IMR-90 (cell line): ENCODE results near the gene GDF15. TPM values are rescaled to one million over a fixed set of nuclear protein-coding genes. Genes with fewer than 3 reads are reported as not detected.

Source experiments
- ATAC-seq: fragments of 200-7000 bp; cut with Tn5 transposase; 2 replicates; pipeline ENCODE4 v1.9.1; 2020; ENCODE audit warnings: low read depth, mild to moderate bottlenecking, moderate library complexity
- BruUV-seq: library from RNA; stranded (reverse); fragments of 400-500 nt; replicated peaks from 2 replicates; lab custom pipeline; 2021; lab: Mats Ljungman, UMichigan
- CTCF ChIA-PET: fragments of 300-600 bp; formaldehyde crosslinking; extraction: SDS; loops from one replicate; lab custom pipeline; 2021; ENCODE audit warnings: antibody characterized with exemption; lab: Yijun Ruan, JAX
- POLR2A ChIA-PET: fragments of 300-600 bp; sonication (Branson Sonifier 250); formaldehyde crosslinking; loops from one replicate; lab custom pipeline; 2022; ENCODE audit warnings: antibody characterized with exemption; ENCODE audit not compliant: unreplicated experiment; lab: Charles Lee
- DNase-seq: peaks from one replicate; pipeline ENCODE4 v3.0.0; 2013
- H2AFZ ChIP-seq: replicated peaks from 2 replicates; pipeline ENCODE3; 2013; ENCODE audit warnings: low read length, mild to moderate bottlenecking; ENCODE audit not compliant: poor library complexity
- H2AK5ac ChIP-seq: 2 replicates; pipeline ENCODE4 v1.6.1; 2013; ENCODE audit warnings: low read depth, low read length, inconsistent platforms
- H2AK9ac ChIP-seq: replicated peaks from 2 replicates; pipeline ENCODE3; 2013; ENCODE audit warnings: mild to moderate bottlenecking, low read depth, low read length, moderate library complexity; ENCODE audit not compliant: poor library complexity
- H2BK120ac ChIP-seq: 2 replicates; pipeline ENCODE4 v1.6.1; 2013; ENCODE audit warnings: low read depth, low read length, inconsistent platforms
- H2BK15ac ChIP-seq: 3 replicates; pipeline ENCODE4 v1.6.1; 2013; ENCODE audit warnings: low read depth, low read length, inconsistent platforms
- H2BK20ac ChIP-seq: 2 replicates; pipeline ENCODE4 v1.6.1; 2013; ENCODE audit warnings: low read depth, mild to moderate bottlenecking, inconsistent platforms, low read length, moderate library complexity
- H2BK5ac ChIP-seq: 2 replicates; pipeline ENCODE4 v1.6.1; 2013; ENCODE audit warnings: mild to moderate bottlenecking, low read depth, low read length, inconsistent platforms; ENCODE audit not compliant: poor library complexity, severe bottlenecking
- H3K14ac ChIP-seq: replicated peaks from 2 replicates; pipeline ENCODE4 v1.6.1; 2013; ENCODE audit warnings: low read depth, low read length, inconsistent platforms
- H3K18ac ChIP-seq: 2 replicates; pipeline ENCODE4 v1.6.1; 2013; ENCODE audit warnings: low read depth, low read length, control low read depth
- H3K23ac ChIP-seq: 2 replicates; pipeline ENCODE4 v1.6.1; 2013; ENCODE audit warnings: low read depth, low read length, inconsistent platforms
- H3K27ac ChIP-seq: 2 replicates; pipeline ENCODE4 v1.5.1; 2013; ENCODE audit warnings: mild to moderate bottlenecking, control low read depth, low read length; ENCODE audit not compliant: insufficient read depth
- H3K27me3 ChIP-seq: 2 replicates; pipeline ENCODE4 v1.6.1; 2013; ENCODE audit warnings: low read length; ENCODE audit not compliant: control insufficient read depth, insufficient read depth
- H3K36me3 ChIP-seq: 2 replicates; pipeline ENCODE4 v1.6.1; 2013; ENCODE audit warnings: low read length, mixed read lengths; ENCODE audit not compliant: control insufficient read depth, insufficient read depth
- H3K4ac ChIP-seq: 2 replicates; pipeline ENCODE4 v1.6.1; 2013; ENCODE audit warnings: low read depth, low read length, inconsistent platforms
- H3K4me1 ChIP-seq: 2 replicates; pipeline ENCODE4 v1.6.1; 2013; ENCODE audit warnings: low read length, mixed read lengths; ENCODE audit not compliant: control insufficient read depth, insufficient read depth
- H3K4me2 ChIP-seq: 2 replicates; pipeline ENCODE4 v1.6.1; 2013; ENCODE audit warnings: low read depth, mild to moderate bottlenecking, control low read depth, low read length, moderate library complexity
- H3K4me3 ChIP-seq: 2 replicates; pipeline ENCODE4 v1.5.1; 2013; ENCODE audit warnings: low read depth, mild to moderate bottlenecking, control low read depth, low read length, moderate library complexity; ENCODE audit not compliant: insufficient read depth
- H3K56ac ChIP-seq: 2 replicates; pipeline ENCODE4 v1.6.1; 2013; ENCODE audit warnings: low read length, inconsistent platforms; ENCODE audit not compliant: insufficient read depth; ENCODE audit errors: extremely low read depth
- H3K79me1 ChIP-seq, 2 experiments: 2 replicates each; pipeline ENCODE4 v1.6.1; 2013; ENCODE audit warnings: low read length in 2 of 2, inconsistent platforms in 1 of 2, low read depth in 1 of 2
- H3K9ac ChIP-seq: 2 replicates; pipeline ENCODE4 v1.6.1; 2013; ENCODE audit warnings: low read depth, low read length, control low read depth
- H3K9me1 ChIP-seq: 2 replicates; pipeline ENCODE4 v1.6.1; 2013; ENCODE audit warnings: low read length, inconsistent platforms; ENCODE audit not compliant: insufficient read depth
- H3K9me3 ChIP-seq: 2 replicates; pipeline ENCODE4 v1.6.1; 2013; ENCODE audit warnings: low read length; ENCODE audit not compliant: control insufficient read depth, insufficient read depth
- H4K20me1 ChIP-seq: 2 replicates; pipeline ENCODE4 v1.6.1; 2013; ENCODE audit warnings: low read length, inconsistent platforms; ENCODE audit not compliant: insufficient read depth
- H4K5ac ChIP-seq: 2 replicates; pipeline ENCODE4 v1.6.1; 2013; ENCODE audit warnings: mild to moderate bottlenecking, low read depth, low read length, control low read depth
- H4K8ac ChIP-seq, 2 experiments: 2 replicates each; pipeline ENCODE4 v1.6.1; 2013; ENCODE audit warnings: low read depth in 2 of 2, low read length in 2 of 2, control low read depth in 1 of 2, inconsistent platforms in 1 of 2
- H4K91ac ChIP-seq: 2 replicates; pipeline ENCODE4 v1.6.1; 2013; ENCODE audit warnings: low read depth, low read length, inconsistent platforms; ENCODE audit not compliant: insufficient read depth
- CEBPB ChIP-seq: IDR thresholded peaks from 2 replicates; pipeline ENCODE4 v1.6.1; 2012; ENCODE audit warnings: low read depth, low read length, improper control_type of control experiment
- CHD1 ChIP-seq: IDR thresholded peaks from 2 replicates; pipeline ENCODE4 v1.6.1; 2012; ENCODE audit warnings: low read depth, low read length, improper control_type of control experiment
- CTCF ChIP-seq: conservative IDR thresholded peaks from 2 replicates; pipeline ENCODE4 v1.5.1; 2012; ENCODE audit warnings: mild to moderate bottlenecking, low read depth, low read length, improper control_type of control experiment
- MAFK ChIP-seq: IDR thresholded peaks from 2 replicates; pipeline ENCODE4 v1.6.1; 2012; ENCODE audit warnings: low read depth, low read length, improper control_type of control experiment
- MAZ ChIP-seq: IDR thresholded peaks from 2 replicates; pipeline ENCODE4 v1.6.1; 2012; ENCODE audit warnings: low read depth, mild to moderate bottlenecking, low read length, improper control_type of control experiment, moderate library complexity, borderline replicate concordance
- MXI1 ChIP-seq: IDR thresholded peaks from 2 replicates; pipeline ENCODE4 v1.6.1; 2012; ENCODE audit warnings: low read depth, mild to moderate bottlenecking, low read length, moderate library complexity, borderline replicate concordance
- NFE2L2 ChIP-seq: fragments of 150-350 bp; IDR thresholded peaks from 2 replicates; pipeline ENCODE4 v1.6.1; 2016; ENCODE audit warnings: low read depth, mild to moderate bottlenecking, low read length
- RAD21 ChIP-seq: IDR thresholded peaks from 2 replicates; pipeline ENCODE4 v1.6.1; 2012; ENCODE audit warnings: low read length, improper control_type of control experiment
- RFX5 ChIP-seq: IDR thresholded peaks from 2 replicates; pipeline ENCODE4 v1.8.0; 2012; ENCODE audit warnings: low read depth, mild to moderate bottlenecking, low read length, moderate library complexity
- WGBS, 2 experiments: methylation state at CpG; one replicate each; pipeline versions ENCODE4 v1.1.5 to v1.1.7; 2013; ENCODE audit warnings: missing lambda C conversion rate in 2 of 2; ENCODE audit not compliant: insufficient read length in 1 of 2; ENCODE audit errors: extremely low coverage in 2 of 2; 5-methylcytosine and 5-hydroxymethylcytosine counted together
- dilution Hi-C: fragments of 300-500 bp; cut with HindIII; formaldehyde crosslinking; loops from one replicate; pipeline ENCODE4 v1.14.3; 2018; ENCODE audit warnings: low sequenced_read_pairs; ENCODE audit not compliant: unreplicated experiment
- in situ Hi-C: fragments of 300-500 bp; cut with MboI; formaldehyde crosslinking; loops from 3 replicates; pipeline ENCODE4 v1.14.3; 2019; ENCODE audit warnings: low sequenced_read_pairs, inconsistent platforms, mixed read lengths
- intact Hi-C: fragments of 100-400 bp; cut with micrococcal nuclease; formaldehyde crosslinking; loops from 2 replicates; pipeline ENCODE4 v1.10.0; 2022
- polyA plus RNA-seq, 3 experiments: library from polyadenylated mRNA; depleted of rRNA; stranded (reverse); fragments of >200 nt; gene quantifications; 2 replicates each; pipeline ENCODE4 v1.2.3, GENCODE V29; 2012; ENCODE audit warnings: low replicate concordance in 1 of 3
- total RNA-seq: library from RNA; depleted of rRNA; stranded (reverse); fragments of >200 nt; gene quantifications from 2 replicates; pipeline ENCODE4 v1.2.3, GENCODE V29; 2012

The GDF15 gene
- total and polyA plus RNA-seq, 2 of the 4 experiments (the other 2 are of a cell fraction), result 5.6 to 49.8 TPM

DNA sequence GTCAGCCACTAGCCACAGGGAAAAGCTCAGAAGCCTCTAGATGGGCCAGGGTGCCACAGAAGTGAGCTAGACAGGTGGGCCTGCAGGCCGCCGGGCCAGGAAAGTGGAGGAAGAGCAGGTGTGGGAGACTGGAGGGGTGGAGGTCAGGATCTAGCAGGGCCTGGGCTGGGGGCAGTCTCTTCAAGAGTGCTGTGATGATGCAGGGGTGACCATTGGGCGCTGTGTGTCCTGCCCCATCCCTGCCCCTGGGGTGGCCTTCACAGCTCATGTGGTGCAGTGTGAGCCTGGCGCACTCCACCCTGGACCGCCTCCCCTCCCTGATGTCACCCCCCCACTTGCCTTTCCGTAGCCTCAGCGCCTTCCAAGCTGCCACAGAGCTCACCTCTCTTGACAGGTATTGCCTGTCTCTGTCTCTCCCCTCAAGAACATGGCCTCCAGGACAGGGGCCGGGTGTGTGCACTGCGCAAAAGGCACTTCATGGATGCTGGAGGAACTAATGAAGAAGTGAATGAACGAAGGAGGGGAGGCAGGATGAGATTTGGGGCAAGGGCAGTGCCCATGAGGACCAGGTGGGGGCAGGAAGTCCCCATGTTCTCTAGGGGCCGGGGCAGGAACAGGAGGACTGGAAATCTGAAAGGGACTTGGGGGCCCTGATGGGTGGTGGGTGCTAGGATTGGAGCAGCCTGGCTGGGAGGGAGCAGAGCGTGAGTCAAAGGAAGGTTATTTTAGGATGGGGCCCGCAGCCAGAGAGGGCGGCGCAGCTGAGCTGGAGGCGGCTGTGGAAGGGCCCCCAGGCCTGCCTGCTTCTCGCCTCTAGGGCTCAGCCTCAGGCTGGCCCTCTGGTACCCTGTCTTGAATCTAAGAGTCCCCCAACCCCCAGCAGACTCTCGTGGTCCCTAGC, 39.8 kb downstream of the GDF15 start:
- Histone ChIP-seq H3K79me1 (peaks cover 9 to 85% of the 10 kb centered on the region in 2 experiments), H2BK20ac (peak overlapping the region; percentile 54; the same call in 1 of the 2 replicates), H4K5ac (peak overlapping the region; percentile 23; the same call in 1 of the 2 replicates), H3K56ac (no peak overlapping the region), H3K27me3 (no peaks in the 10 kb centered on the region), H3K9ac (peak overlapping the region; percentile 27; the same call in 1 of the 2 replicates), H4K91ac (peak overlapping the region; percentile 75), H2AK9ac (peak overlapping the region; percentile 92), H2AK5ac (peak overlapping the region; percentile 38), H2AFZ (peak overlapping the region; percentile 68), H3K36me3 (no peaks in the 10 kb centered on the region; the same call in 1 of the 2 replicates), H3K4me3 (no peak overlapping the region), H4K8ac (peak overlapping the region in 1 of 2 experiments; percentile 72; a peak in 1 of 4 replicates), H4K20me1 (peaks cover 73% of the 10 kb centered on the region), H3K4ac (peak overlapping the region; percentile 93), H3K27ac (peak overlapping the region; percentile 56), H2BK15ac (peak overlapping the region; percentile 31; the same call in 1 of the 3 replicates), H3K9me1 (peaks cover 15% of the 10 kb centered on the region), H3K23ac (peak overlapping the region; percentile 44), H3K9me3 (no peaks in the 10 kb centered on the region), H3K4me1 (peaks cover 20% of the 10 kb centered on the region), H3K18ac (no peak overlapping the region), H2BK120ac (peak overlapping the region; percentile 76), H3K4me2 (peak overlapping the region; percentile 58), H3K14ac (peak overlapping the region; percentile 67), H2BK5ac (peak overlapping the region; percentile 67)
- intact Hi-C loops (no loop called here), in situ Hi-C loops (no loop called here), dilution Hi-C loops (no loop called here)
- peak; percentile 79 for ATAC-seq
- BruUV-seq, result no TSS peak
- peak; percentile 62 for DNase-seq
- TF ChIP-seq MXI1, result no peak
- no peak for TF ChIP-seq CHD1
- TF ChIP-seq RFX5, result no peak
- peak; percentile 79 for TF ChIP-seq MAZ
- TF ChIP-seq CEBPB, result no peak
- TF ChIP-seq CTCF, result peak; percentile 24; the same call in 1 of the 2 replicates
- TF ChIP-seq NFE2L2, result no peak
- no peak for TF ChIP-seq RAD21
- no peak for TF ChIP-seq MAFK
- ChIA-PET POLR2A (no interaction called here), CTCF (no interaction called here)
- 75% methylated on average over 2 of the region's 18 CpGs; no CpG with 5 or more reads in 1 of the 2 experiments for WGBS, 2 experiments
